Activated effector memory CD4-positive, alpha-beta T cell treated with Interleukin-2 at 50 U/mL for 16 hours (primary cell): Measurements from ENCODE around the gene CRACR2A.

Experiments
- DNase-seq: peaks from one replicate; pipeline ENCODE4 v3.0.0-alpha.2; 2020

CRACR2A gene

GRCh38 chr12:3593906-3594483, 158.9 kb downstream of the CRACR2A start:
- DNase-seq = no peak

- no peak for DNase-seq
Measured at GRCh38 chr12:3592856-3593625, 159.9 kb downstream of the CRACR2A start.

GRCh38 chr12:3589745-3590144, 163.2 kb downstream of the CRACR2A start:
- DNase-seq = no peak

GRCh38 chr12:3587402-3588013, 165.4 kb downstream of the CRACR2A start:
- no peak for DNase-seq

GRCh38 chr12:3583656-3584334, 169.1 kb downstream of the CRACR2A start:
- no peak for DNase-seq

GRCh38 chr12:3580094-3580749, 172.7 kb downstream of the CRACR2A start:
- DNase-seq = no peak

- no peak for DNase-seq
Measured at GRCh38 chr12:3579446-3580093, 173.3 kb downstream of the CRACR2A start.

GRCh38 chr12:3578557-3578956, 174.4 kb downstream of the CRACR2A start:
- no peak for DNase-seq

- DNase-seq = no peak
Measured at GRCh38 chr12:3576891-3577290, 176.0 kb downstream of the CRACR2A start.

- no peak for DNase-seq
Measured at GRCh38 chr12:3574986-3575385, 177.9 kb downstream of the CRACR2A start.

- DNase-seq = no peak
Measured at GRCh38 chr12:3572560-3572959, 180.3 kb downstream of the CRACR2A start.

GRCh38 chr12:3571724-3572123, 181.2 kb downstream of the CRACR2A start:
- no peak for DNase-seq

GRCh38 chr12:3571323-3571722, 181.6 kb downstream of the CRACR2A start:
- no peak for DNase-seq

- DNase-seq = no peak
Measured at GRCh38 chr12:3568695-3569094, 184.2 kb downstream of the CRACR2A start.

- no peak for DNase-seq
Measured at GRCh38 chr12:3565985-3566384, 186.9 kb downstream of the CRACR2A start.
